HG02884 (cell line): Measurements from ENCODE around the gene STX7.

Source experiments
- ATAC-seq: cut with Tn5 transposase; IDR thresholded peaks from one replicate; pipeline ENCODE4 v1.9.1; 2021; ENCODE audit warnings: mild to moderate bottlenecking, moderate library complexity; ENCODE audit not compliant: unreplicated experiment

STX7 gene

DNA sequence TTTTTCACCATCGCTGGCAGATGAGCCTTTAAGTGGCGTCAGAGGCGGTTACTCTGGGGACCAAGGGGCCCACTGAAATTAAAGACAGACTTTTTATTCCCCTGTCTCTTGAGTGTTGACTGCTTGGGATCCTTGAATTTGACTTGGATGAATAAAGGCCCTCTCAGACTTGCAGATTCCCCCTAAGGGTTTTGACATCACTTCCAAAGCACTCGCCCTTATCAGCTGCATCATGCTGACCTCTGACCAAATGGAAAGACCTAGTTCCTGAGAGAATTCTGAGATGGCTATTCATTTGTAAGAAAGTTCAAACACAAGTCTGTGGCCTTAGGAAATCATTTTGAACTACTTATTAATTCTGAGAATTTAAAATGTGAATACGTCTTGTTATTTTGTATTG lies 98.2 kb downstream of the STX7 start:
- ATAC-seq: no peak

DNA sequence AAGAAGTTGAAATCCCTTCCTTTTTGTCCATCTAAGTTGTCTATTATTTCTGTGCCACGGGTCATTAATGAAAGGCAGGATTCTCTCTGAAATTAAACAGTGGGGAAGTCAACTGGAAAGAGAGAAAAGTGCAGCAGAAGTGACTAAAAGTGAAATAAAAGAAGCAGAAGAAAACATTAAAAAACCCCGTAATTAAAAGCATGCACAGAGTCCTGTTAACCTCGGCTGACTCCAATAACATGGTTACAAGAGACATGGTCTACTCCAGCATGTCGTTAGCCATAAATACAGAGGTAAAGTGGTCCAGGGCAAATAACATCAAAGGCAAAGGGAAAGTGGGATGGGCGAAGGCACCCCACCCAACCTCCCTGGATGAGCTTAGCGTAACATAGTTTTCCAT lies 98.6 kb downstream of the STX7 start:
- ATAC-seq: no peak

DNA sequence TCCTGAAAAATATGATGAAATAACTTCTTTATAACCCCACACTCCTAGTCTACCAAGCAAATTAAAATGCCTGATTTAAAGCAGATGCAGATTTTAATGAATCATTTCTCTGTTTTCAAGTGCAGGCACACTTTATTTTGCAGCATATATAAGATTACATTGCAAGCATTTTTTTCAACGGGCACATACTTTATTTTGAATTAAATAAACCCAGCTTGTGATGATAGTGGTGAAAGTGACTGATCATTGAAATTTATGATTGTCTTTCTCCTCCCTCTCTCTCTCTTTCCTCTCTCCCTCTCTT lies 99.5 kb downstream of the STX7 start:
- ATAC-seq: no peak

DNA sequence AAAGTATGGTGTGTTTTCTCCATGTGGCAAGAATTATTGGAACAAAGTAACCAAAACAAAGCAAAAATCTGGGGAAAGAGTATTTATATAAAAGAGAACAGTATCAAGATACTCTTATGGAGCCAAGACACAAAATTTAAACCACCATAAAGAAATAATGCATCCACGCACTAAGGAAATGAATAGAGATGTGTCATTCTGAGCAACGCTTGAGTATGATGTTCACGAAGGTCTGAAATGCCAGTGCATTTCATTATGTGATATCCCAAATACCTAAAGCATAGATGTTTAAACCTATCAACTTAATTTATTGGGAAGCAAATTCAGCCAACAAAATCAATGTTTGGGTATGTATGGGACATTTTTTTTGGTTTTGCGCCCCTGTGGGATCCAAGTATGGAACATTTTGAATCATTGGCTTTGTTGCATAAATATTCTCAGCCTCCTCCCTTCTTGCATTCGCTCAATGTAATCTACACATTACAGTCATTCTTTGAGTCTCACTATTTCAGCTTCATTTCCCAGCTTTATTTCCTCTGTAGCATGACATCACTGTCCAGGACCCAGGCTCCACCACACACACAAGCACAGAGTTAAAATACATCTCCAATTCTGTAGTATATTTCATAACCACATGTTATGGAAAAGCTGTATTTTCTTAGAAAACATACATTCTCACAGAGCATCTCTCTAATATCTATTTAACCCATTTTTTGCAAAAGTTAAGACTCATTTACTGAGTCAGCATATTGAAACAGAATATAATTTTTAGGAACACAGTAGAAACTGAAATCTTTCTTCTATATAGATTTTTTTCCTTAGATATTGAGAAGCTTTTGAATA lies 100.0 kb downstream of the STX7 start:
- ATAC-seq: no peak

DNA sequence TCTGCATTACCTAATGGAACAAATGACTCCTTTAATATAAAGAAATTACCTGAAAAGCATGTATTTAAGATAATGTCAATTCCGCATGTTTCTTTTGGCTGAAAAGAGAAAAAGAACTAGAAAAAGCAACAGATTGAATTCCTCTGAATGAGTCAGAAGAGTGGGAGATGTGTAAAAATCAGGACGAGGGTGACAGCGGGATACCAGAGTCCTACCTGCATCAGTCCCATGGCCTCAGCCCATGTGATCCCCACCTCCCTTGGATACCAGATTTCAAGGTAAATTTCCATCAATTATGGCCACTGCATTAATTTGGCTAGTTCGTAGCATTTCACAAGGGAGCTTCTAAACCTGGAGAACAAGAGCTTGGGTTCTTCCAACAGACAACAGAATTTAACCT lies 101.6 kb downstream of the STX7 start:
- ATAC-seq: no peak

DNA sequence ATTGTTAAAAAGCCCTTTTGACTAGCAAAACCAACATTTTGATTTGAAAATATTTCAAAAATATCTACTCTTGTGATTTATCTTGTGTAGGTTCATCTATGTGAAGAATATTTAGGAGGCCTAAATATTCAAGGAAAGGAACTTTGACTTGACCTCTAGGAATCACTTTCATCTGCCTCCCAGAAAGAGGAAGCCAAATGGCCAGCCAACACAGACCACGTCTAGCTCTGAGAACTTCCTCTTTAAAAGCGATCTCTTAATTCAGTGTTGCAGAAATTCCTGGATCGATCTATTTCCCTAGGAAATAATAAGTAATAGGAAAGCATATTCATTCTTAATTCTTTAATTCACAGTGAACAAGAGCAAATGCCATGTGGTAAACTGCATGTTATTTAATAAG lies 102.1 kb downstream of the STX7 start:
- ATAC-seq: no peak

DNA sequence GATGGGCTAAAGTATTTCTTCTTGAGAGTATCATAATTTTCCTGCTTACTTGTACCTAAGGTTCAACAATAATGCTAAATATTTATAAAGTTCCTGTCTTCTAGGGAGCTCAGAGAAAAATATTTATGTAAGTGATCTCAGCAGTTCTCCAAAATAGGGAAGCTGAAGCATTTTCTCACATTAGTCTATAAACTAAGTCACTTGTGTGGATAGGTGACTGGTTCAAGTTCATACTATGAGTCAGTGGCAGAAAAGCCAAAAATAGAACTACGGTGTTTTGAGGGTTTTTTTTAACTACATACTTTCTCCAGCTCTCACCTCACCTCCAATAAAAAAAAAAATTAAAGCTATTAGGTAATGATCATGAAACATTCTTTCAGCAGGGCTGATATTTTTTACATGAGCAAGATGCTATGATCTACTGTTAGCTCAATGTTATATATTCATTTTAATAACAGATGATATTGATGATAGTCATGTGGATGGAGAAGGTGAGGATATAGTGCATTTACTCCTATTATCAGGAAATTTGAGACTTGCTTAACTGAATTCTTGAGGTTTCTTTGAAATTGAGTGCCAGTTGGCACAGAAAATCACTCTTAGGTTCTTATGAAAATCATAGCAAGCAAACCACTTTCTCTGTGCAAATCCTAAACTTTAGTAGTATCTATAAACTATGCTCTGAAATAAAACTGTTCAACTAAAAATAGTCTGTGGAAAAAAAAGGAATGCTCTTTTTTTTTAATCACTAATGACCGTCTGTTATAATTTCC lies 107.6 kb downstream of the STX7 start:
- peak; percentile 49 for ATAC-seq

DNA sequence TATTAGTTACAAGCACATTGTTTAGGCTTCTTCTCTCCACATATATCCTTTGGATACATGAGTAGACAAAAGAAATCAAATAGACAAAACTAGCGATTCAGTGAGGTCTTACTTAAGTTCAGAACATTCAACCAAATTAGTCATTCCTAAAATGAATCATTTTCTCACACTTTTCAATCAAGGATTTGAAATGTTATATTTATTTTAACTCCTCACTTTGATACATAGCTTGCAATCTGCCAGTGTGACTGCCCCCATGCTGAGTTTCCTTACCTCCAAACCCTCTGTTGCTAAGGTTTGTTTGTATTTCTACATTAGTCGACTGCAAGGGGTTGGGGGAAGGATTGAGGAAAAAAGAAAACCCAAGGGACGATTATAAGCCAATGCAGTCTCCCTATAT lies 108.2 kb downstream of the STX7 start:
- no peak for ATAC-seq

DNA sequence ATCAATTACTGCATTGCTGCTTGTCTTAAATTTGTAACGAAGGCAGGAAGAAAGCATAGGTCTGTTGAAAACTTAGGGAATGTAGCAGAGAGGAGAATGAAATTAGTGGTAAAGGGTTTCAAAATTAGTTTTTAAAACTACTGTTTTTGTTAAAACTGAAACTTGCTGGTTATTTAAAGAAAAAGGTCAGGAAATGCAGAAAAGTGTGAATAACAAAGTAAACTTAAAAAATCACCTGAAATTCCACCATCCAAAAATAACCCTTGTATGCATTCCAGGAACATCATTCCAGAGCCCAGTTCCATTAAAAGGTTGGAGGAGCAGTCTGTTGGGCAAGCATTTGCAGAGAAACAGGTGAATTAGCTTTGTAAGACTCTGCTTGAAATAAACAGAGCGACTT lies 108.6 kb downstream of the STX7 start:
- no peak for ATAC-seq

DNA sequence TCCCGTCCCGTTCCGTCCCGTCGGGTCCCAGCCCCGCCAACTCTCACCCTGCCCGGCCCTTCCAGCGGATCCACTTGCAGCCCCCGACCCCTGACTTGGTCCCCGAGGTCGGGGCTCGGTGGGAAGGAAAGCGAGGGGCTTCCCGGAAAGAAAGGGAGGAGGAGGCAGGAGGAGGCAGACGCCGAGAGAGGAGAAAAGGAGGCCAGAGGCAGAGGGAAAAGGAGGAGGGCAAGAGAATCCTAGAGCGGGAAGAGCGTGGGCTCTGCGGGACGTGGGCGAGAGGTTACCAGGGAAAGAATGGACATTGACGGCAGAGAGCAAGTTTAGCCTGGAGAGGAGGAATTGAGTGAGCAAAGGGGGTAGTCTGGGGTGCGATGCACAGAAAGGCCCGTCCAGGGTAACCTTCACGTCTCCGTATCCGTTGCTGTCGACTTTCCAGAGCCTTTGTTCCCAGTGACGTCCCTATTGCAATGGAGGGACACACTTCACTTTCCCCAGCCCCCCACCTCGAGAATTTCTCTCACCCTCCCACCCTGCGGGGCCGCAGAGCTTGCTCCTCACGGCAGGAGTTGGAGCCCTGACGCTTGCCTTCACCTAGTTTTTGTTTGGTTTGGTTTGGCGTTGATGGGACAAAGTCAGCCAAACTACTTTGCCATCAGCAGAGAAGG lies 111.2 kb downstream of the STX7 start:
- no peak for ATAC-seq

DNA sequence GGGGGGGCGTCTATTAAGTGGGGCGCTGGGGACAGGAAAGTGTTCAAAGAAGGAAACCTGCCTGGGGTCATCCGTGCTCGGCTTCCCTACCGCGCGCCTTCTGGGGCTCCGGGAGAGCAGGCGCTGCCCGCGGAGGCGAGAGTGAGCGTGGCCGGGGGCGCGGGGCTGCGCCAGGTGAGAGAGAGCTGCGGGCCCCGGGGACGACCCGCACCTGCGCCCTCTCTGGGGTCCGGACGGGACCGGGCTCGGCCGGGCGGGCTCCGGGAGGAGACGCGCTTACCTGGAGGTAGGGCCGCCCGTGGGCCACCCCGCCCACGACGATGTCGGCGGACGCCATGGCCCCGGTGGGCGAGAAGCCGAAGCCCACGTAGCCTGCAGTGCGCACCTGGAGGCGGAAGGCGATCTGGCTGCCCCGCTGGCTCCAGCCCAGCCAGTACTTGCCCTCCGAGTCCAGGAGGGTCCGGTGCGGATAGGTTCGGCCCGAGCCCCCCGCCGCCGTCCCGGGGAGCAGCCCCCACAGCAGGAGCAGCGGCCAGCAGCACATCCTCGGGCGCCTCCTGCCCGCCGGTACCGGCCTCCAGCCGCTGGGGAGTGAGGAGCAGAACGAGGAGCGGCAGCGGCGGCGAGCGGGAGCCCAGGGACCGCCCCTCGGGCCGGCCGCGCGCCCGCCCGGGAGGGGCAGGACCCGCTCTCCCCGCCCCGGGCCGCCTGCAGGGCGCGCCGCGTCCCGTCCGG lies 111.9 kb downstream of the STX7 start, which contains the start of gene MOXD1:
TSS of gene MOXD1 (minus strand) at position 593 of the 735 bp plus-strand sequence. CDS start at position 544, 49 bp downstream.
- ATAC-seq: peak; percentile 50

DNA sequence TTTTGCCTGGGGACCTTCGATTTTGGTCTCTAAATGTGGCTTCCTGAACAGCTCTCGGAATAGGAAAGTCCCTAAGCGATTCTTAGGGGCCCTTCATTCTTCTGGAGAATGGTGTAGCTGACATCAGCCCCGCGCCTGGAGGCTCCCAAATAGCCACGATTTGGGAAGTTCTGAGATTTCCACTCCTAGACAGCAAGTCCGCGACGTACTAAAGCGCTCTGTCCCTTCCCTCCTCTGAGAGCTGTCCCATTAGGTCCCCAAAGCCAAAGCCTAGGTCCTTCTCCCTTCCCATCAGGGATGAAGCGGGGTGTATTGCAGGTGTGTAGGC lies 112.4 kb downstream of the STX7 start:
- ATAC-seq: no peak

DNA sequence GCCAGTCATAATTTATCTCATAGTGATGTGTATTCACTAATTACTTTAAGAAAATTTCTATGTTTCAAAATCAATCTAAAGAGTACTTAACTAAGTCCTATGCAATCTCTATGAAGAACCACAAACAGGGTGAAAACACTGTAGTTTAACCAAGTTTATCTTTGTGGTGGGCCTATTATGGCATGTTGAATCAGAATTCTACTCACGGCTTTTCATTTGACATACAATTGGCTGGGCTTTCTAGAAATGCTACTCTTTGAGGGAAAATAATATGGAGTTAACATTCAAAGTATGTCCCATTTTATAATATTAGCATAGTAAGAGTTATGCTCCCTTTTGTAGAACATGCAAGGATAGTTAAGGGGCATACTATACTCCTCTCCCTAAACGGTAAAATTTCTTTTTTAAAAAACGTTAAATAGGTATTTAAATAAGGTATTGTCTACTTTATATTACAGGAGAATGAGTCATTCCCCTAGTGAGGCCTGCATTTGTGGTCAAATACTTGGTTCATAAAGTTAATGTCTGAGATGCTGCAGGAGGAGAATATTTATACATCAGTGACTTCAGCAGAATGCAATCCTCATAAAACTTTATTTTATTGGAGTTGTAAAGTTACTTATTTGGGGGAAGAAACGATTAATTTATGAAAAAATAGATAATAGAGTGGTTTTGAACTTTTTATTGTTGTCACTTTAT lies 113.4 kb downstream of the STX7 start:
- no peak for ATAC-seq
